ENCODE measurements around the gene PEX3. TPM values are rescaled to one million over a fixed set of nuclear protein-coding genes. Genes with fewer than 3 reads are reported as not detected.

PEX3 gene
- total and polyA plus RNA-seq, 12 donors = 5.0 to 26.8 (median 22.0) TPM

DNA sequence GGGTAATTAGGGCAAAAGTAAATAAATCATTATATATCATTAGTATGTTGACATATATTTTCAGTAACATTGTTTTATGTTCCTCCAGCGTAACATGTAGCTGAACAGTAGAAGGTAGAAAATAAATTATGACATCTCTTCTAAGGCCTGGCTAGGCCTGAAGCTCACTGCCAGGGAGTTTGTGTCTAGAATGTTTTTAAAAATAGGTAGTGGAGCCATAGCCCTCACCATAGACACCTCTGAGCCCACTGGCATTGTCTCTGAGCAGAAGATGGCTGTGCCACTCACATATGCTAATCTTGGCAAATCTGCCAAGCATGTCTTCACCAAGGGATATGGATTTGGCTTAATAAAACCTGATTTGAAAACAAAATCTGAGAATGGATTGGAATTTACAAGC, 39.6 kb downstream of the PEX3 start:
- WGBS, 2 donors = 97 to 100% methylated on average over 1 of the region's 1 CpG
- H3K27ac ChIP-seq = peak overlapping the region in 1 of 10 donors; percentile 24
- TF ChIP-seq, protein P1, sequence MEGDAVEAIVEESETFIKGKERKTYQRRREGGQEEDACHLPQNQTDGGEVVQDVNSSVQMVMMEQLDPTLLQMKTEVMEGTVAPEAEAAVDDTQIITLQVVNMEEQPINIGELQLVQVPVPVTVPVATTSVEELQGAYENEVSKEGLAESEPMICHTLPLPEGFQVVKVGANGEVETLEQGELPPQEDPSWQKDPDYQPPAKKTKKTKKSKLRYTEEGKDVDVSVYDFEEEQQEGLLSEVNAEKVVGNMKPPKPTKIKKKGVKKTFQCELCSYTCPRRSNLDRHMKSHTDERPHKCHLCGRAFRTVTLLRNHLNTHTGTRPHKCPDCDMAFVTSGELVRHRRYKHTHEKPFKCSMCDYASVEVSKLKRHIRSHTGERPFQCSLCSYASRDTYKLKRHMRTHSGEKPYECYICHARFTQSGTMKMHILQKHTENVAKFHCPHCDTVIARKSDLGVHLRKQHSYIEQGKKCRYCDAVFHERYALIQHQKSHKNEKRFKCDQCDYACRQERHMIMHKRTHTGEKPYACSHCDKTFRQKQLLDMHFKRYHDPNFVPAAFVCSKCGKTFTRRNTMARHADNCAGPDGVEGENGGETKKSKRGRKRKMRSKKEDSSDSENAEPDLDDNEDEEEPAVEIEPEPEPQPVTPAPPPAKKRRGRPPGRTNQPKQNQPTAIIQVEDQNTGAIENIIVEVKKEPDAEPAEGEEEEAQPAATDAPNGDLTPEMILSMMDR (IDR thresholded peaks at IDR 0.05) = no peak

DNA sequence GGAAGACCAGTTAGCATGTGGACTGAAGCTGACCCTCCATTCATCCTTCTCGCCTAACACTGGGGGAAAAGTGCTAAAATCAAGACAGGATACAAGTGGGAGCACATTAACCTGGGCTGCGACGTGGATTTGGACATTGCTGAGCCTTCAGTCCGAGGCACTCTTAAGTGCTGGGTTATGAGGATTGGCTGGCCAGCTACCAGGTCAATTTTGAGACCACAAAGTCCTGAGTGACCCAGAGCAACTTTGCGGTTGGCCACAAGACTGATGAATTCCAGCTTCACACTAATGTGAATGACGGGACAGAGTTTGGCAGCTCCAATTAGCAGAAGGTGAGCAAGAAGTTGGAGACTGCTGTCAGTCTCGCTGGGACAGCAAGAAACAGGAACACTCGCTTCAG, 40.2 kb downstream of the PEX3 start:
- ATAC-seq (peak in 6 of 8 donors; percentile 14 to 81 (median 50)), DNase-seq (no peak)
- TF ChIP-seq, protein P1 (IDR thresholded peaks at IDR 0.05) = no peak
- WGBS, 2 donors = 76 to 80% methylated on average over 8 of the region's 8 CpGs
- Histone ChIP-seq H3K36me3 (peaks cover 0 to 51% (median 10%) of the 10 kb centered on the region in 9 donors), H3K27ac (peak overlapping the region in 1 of 10 donors; percentile 24), H3K27me3 (no peaks in the 10 kb centered on the region), H3K4me1 (no peaks in the 10 kb centered on the region), H3K9me3 (no peaks in the 10 kb centered on the region), H3K4me3 (no peak overlapping the region)
- intact Hi-C loops (cut with DNase I) = no loop called here

More for the DNA sequence above, 39.6 kb downstream of the PEX3 start:
- H3K4me3 ChIP-seq = no peak overlapping the region
- DNase-seq = no peak
- no peaks in the 10 kb centered on the region for H3K9me3 ChIP-seq
- H3K27me3 ChIP-seq = no peaks in the 10 kb centered on the region
- H3K4me1 ChIP-seq = no peaks in the 10 kb centered on the region
- peak in 3 of 8 donors; percentile 50 to 65 (median 52) for ATAC-seq
- intact Hi-C loops (cut with DNase I) = no loop called here
- peaks cover 0 to 51% (median 10%) of the 10 kb centered on the region in 9 donors for H3K36me3 ChIP-seq

DNA sequence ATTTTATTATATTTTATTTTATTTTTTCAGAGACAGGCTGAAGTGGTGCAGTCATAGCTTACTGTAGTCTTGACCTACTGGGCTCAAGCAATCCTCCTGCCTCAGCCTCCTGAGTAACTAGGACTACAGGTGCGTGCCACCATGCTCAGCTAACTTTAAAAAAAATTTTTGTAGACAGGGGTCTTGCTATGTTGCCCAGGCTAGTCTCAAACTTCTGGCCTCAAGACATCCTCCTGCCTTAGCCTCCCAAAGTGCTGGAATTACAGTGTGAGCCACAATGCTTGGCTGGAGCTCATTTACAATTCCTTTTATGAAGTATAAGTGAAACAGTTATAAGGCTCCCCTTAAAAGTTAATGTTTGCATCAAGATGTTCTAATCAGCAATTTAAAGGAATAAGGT, 46.4 kb downstream of the PEX3 start:
- H3K36me3 ChIP-seq = peaks cover 0 to 94% (median 33%) of the 10 kb centered on the region in 9 donors
- DNase-seq (no peak), ATAC-seq (no peak)
- TF ChIP-seq, protein P1 (IDR thresholded peaks at IDR 0.05) = no peak
- whole genome bisulfite sequencing, 2 donors = 98 to 100% methylated on average over 1 of the region's 1 CpG
- no peak overlapping the region for H3K27ac ChIP-seq
- H3K4me1 ChIP-seq = no peaks in the 10 kb centered on the region
- no peaks in the 10 kb centered on the region for H3K27me3 ChIP-seq
- H3K4me3 ChIP-seq = no peak overlapping the region
- intact Hi-C loops (cut with DNase I) = no loop called here
- H3K9me3 ChIP-seq = no peaks in the 10 kb centered on the region

DNA sequence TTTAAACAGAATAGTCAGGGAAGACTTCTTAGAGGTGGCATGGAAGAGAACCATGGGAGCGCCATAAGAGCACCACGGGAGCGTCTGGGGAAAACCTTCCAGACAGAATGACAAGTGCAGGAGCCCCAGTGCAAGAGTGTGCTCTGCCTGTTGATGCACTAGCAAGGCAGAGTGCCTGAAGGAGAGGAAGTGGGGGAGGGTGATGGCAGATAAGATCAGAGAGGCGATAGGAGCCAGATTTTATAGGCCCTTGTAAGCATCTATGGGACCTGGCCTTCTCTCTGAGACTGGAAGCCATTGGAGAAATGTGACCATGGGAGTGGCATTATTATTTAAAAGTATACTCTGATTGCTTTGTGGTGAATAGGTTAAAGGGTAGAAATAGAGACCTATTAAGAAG, 47.8 kb downstream of the PEX3 start:
- Histone ChIP-seq H3K36me3 (peaks cover 0 to 99% (median 33%) of the 10 kb centered on the region in 9 donors), H3K27ac (no peak overlapping the region), H3K4me1 (no peaks in the 10 kb centered on the region), H3K4me3 (no peak overlapping the region), H3K27me3 (no peaks in the 10 kb centered on the region), H3K9me3 (no peaks in the 10 kb centered on the region)
- DNase-seq = no peak
- WGBS, 2 donors = 83 to 87% methylated on average over 4 of the region's 4 CpGs
- TF ChIP-seq, protein P1 (IDR thresholded peaks at IDR 0.05) = no peak
- intact Hi-C loops (cut with DNase I) = no loop called here
- ATAC-seq = no peak
